Calu3 (cell line): ENCODE results near the gene NR4A3. TPM values are rescaled to one million over a fixed set of nuclear protein-coding genes. Genes with fewer than 3 reads are reported as not detected.

ENCODE experiments used
- BruUV-seq: library from RNA; stranded (reverse); fragments of 400-500 nt; replicated peaks from 2 replicates; lab custom pipeline; 2021; lab: Mats Ljungman, UMichigan
- CTCF ChIA-PET: fragments of 300-600 bp; sonication (Branson Sonifier 250); formaldehyde crosslinking; loops from one replicate; lab custom pipeline; 2022; ENCODE audit warnings: antibody characterized with exemption; lab: Charles Lee
- DNase-seq: peaks from one replicate; pipeline ENCODE4 v3.0.0; 2022
- H3K27ac Mint-ChIP-seq: one replicate; pipeline ENCODE4 v1.8.0; 2022; ENCODE audit warnings: mixed read lengths; ENCODE audit not compliant: unreplicated experiment
- H3K27me3 Mint-ChIP-seq: one replicate; pipeline ENCODE4 v1.8.0; 2022; ENCODE audit warnings: mixed read lengths; ENCODE audit not compliant: unreplicated experiment
- H3K36me3 Mint-ChIP-seq: one replicate; pipeline ENCODE4 v1.8.0; 2022; ENCODE audit warnings: mild to moderate bottlenecking, moderate library complexity, mixed read lengths; ENCODE audit not compliant: insufficient read depth, unreplicated experiment
- H3K4me1 Mint-ChIP-seq: one replicate; pipeline ENCODE4 v1.8.0; 2022; ENCODE audit warnings: mild to moderate bottlenecking, low read depth, mixed read lengths; ENCODE audit not compliant: unreplicated experiment
- H3K4me3 Mint-ChIP-seq: one replicate; pipeline ENCODE4 v1.8.0; 2022; ENCODE audit warnings: mild to moderate bottlenecking, low read depth, moderate library complexity, mixed read lengths; ENCODE audit not compliant: unreplicated experiment
- H3K9me3 Mint-ChIP-seq: one replicate; pipeline ENCODE4 v1.8.0; 2022; ENCODE audit warnings: low read depth, mixed read lengths; ENCODE audit not compliant: unreplicated experiment
- intact Hi-C: fragments of 100-400 bp; cut with micrococcal nuclease; formaldehyde crosslinking; loops from one replicate; pipeline ENCODE4 v1.10.0; 2022; ENCODE audit not compliant: unreplicated experiment
- total RNA-seq: library from RNA; stranded (reverse); gene quantifications from 2 replicates; pipeline ENCODE4 v1.2.3, GENCODE V29; 2022
- TF ChIP-seq, protein P1 (sequence below): fragments of 200-600 bp; IDR thresholded peaks from one replicate; pipeline ENCODE4 v1.8.0; 2022; ENCODE audit warnings: antibody characterized with exemption; ENCODE audit not compliant: unreplicated experiment

Gene NR4A3
- total RNA-seq, 1 experiment from 2014 or later, result 0.21 TPM

GRCh38 chr9:99819856-99820684 is 1.6 kb upstream of the NR4A3 start:
- Mint-ChIP-seq H3K36me3 (peaks cover 59% of the 10 kb centered on the region), H3K27ac (peak overlapping the region; percentile 41), H3K4me3 (peak overlapping the region; percentile 90), H3K9me3 (no peaks in the 10 kb centered on the region), H3K4me1 (peaks cover 9% of the 10 kb centered on the region), H3K27me3 (peaks cover 31% of the 10 kb centered on the region)
- CTCF ChIA-PET, result no interaction called here
- BruUV-seq, result no TSS peak
- TF ChIP-seq, protein P1, sequence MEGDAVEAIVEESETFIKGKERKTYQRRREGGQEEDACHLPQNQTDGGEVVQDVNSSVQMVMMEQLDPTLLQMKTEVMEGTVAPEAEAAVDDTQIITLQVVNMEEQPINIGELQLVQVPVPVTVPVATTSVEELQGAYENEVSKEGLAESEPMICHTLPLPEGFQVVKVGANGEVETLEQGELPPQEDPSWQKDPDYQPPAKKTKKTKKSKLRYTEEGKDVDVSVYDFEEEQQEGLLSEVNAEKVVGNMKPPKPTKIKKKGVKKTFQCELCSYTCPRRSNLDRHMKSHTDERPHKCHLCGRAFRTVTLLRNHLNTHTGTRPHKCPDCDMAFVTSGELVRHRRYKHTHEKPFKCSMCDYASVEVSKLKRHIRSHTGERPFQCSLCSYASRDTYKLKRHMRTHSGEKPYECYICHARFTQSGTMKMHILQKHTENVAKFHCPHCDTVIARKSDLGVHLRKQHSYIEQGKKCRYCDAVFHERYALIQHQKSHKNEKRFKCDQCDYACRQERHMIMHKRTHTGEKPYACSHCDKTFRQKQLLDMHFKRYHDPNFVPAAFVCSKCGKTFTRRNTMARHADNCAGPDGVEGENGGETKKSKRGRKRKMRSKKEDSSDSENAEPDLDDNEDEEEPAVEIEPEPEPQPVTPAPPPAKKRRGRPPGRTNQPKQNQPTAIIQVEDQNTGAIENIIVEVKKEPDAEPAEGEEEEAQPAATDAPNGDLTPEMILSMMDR, result no peak
- peak; percentile 89 for DNase-seq
- intact Hi-C loops, result loop anchor here (5.0 kb wide), 1 partner anchor 192 kb away; no protein-coding TSS in a partner anchor

GRCh38 chr9:99820685-99821395 is 845 bp upstream of the NR4A3 start:
- no peaks in the 10 kb centered on the region for H3K9me3 Mint-ChIP-seq
- peaks cover 9% of the 10 kb centered on the region for H3K4me1 Mint-ChIP-seq
- peaks cover 59% of the 10 kb centered on the region for H3K36me3 Mint-ChIP-seq
- CTCF ChIA-PET, result no interaction called here
- no TSS peak for BruUV-seq
- peak overlapping the region; percentile 41 for H3K27ac Mint-ChIP-seq
- intact Hi-C loops, result loop anchor here (5.0 kb wide), 1 partner anchor 191 kb away; no protein-coding TSS in a partner anchor
- peaks cover 39% of the 10 kb centered on the region for H3K27me3 Mint-ChIP-seq
- H3K4me3 Mint-ChIP-seq, result peak overlapping the region; percentile 90
- TF ChIP-seq, protein P1, result no peak
- no peak for DNase-seq

DNA sequence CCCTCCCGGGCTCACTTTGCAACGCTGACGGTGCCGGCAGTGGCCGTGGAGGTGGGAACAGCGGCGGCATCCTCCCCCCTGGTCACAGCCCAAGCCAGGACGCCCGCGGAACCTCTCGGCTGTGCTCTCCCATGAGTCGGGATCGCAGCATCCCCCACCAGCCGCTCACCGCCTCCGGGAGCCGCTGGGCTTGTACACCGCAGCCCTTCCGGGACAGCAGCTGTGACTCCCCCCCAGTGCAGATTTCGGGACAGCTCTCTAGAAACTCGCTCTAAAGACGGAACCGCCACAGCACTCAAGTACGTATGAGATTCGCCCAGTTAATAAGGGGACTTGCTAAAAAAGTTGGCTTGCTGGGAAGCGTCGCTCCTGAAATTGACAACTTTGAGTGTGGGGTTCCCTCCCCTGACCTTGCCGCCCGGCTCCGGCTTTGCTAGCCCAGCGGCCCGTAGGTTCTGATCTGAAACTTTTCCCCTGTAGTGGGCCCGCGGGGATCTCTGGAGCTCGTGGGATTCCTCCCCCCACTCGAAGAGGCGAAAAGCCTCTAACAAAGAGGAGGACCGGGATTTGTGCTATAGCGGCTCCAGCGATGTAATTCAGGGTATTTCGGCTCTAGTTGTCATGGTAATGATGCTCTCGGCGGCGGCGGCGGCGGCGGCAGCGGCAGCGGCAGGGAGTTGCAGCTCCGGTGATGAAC is 572 bp downstream of the NR4A3 start:
- Mint-ChIP-seq H3K4me1 (peaks cover 9% of the 10 kb centered on the region), H3K36me3 (peaks cover 59% of the 10 kb centered on the region), H3K9me3 (no peaks in the 10 kb centered on the region), H3K27me3 (peaks cover 53% of the 10 kb centered on the region), H3K27ac (peak overlapping the region; percentile 4), H3K4me3 (peak overlapping the region; percentile 90)
- no peak for DNase-seq
- no TSS peak for BruUV-seq
- CTCF ChIA-PET, result no interaction called here
- intact Hi-C loops, result loop anchor here (5.0 kb wide), 1 partner anchor 190 kb away; no protein-coding TSS in a partner anchor
- TF ChIP-seq, protein P1, result no peak
